K562 (cell line): Measurements from ENCODE around the gene STAB2. TPM values are rescaled to one million over a fixed set of nuclear protein-coding genes. Genes with fewer than 3 reads are reported as not detected.

Experiments
- ATAC-seq: fragments of 200-7000 bp; cut with Tn5 transposase; 3 replicates; pipeline ENCODE4 v1.9.1; 2020; ENCODE audit warnings: moderate library complexity
- BruUV-seq: library from RNA; stranded (reverse); fragments of 400-500 nt; replicated peaks from 2 replicates; lab custom pipeline; 2021; lab: Mats Ljungman, UMichigan
- CTCF ChIA-PET: fragments of 300-600 bp; formaldehyde crosslinking; extraction: SDS; loops from one replicate; lab custom pipeline; 2021; ENCODE audit warnings: low intra/inter-chr PET ratio; lab: Yijun Ruan, JAX
- POLR2A ChIA-PET: fragments of 300-600, 350-650 bp; sonication (Branson Sonifier 250); formaldehyde crosslinking; extraction: SDS; loops from one replicate; lab custom pipeline; 2021; ENCODE audit warnings: antibody characterized with exemption, inconsistent platforms; lab: Yijun Ruan, JAX
- DNase-seq, 4 experiments: peaks; one replicate each; pipeline versions ENCODE4 v3.0.0 to v3.0.0-alpha.2; 2011 to 2018; ENCODE audit warnings: low spot score in 3 of 4, mixed read lengths in 3 of 4; ENCODE audit errors: extremely low read depth in 1 of 4
- FAIRE-seq: peaks from 2 replicates; lab custom pipeline; 2011; peaks lifted over from hg19 to GRCh38; lab: Jason Lieb, UNC
- H2AFZ ChIP-seq: 2 replicates; pipeline ENCODE4 v1.6.0; 2011; ENCODE audit warnings: low read depth, low read length, control low read depth, inconsistent platforms
- H3K27ac ChIP-seq: fragments of 200-600 bp; 3 replicates; pipeline ENCODE4 v1.8.0; 2011; ENCODE audit warnings: low read depth, mild to moderate bottlenecking, control low read depth, inconsistent platforms, low read length, moderate library complexity, mixed read lengths; ENCODE audit errors: extremely low read depth
- H3K27me3 ChIP-seq, 2 experiments: fragments of 300-600 bp in 1 of 2; 2 replicates in 1 of 2; 3 replicates in 1 of 2; pipeline versions ENCODE4 v1.6.0 to v1.8.0; 2011; ENCODE audit warnings: inconsistent platforms in 2 of 2, low read length in 2 of 2, mild to moderate bottlenecking in 1 of 2, mixed read lengths in 1 of 2, moderate library complexity in 1 of 2; ENCODE audit not compliant: control insufficient read depth in 2 of 2, insufficient read depth in 2 of 2
- H3K36me3 ChIP-seq: fragments of 300-600 bp; 3 replicates; pipeline ENCODE4 v1.8.0; 2011; ENCODE audit warnings: mild to moderate bottlenecking, low read length, inconsistent platforms; ENCODE audit not compliant: control insufficient read depth, insufficient read depth
- H3K4me1 ChIP-seq, 2 experiments: fragments of 200-600 bp in 1 of 2; replicated peaks in 1 of 2; 2 replicates in 1 of 2; 3 replicates in 1 of 2; pipeline versions ENCODE4 v1.5.1 to v1.8.0; 2011; ENCODE audit warnings: inconsistent platforms in 2 of 2, low read length in 2 of 2, mild to moderate bottlenecking in 1 of 2, mixed read lengths in 1 of 2, moderate library complexity in 1 of 2; ENCODE audit not compliant: control insufficient read depth in 2 of 2, insufficient read depth in 2 of 2
- H3K4me2 ChIP-seq: 2 replicates; pipeline ENCODE4 v1.6.1; 2011; ENCODE audit warnings: low read length, control low read depth, inconsistent platforms, mixed read lengths; ENCODE audit not compliant: insufficient read depth
- H3K4me3 ChIP-seq: fragments of 200-600 bp; sonication (generic), shearing (Covaris generic); 2 replicates; pipeline ENCODE4 v1.5.1; 2016; ENCODE audit warnings: control low read depth, inconsistent platforms
- H3K79me2 ChIP-seq: fragments of 200-600 bp; 3 replicates; pipeline ENCODE4 v1.8.0; 2011; ENCODE audit warnings: low read length, inconsistent platforms; ENCODE audit not compliant: control insufficient read depth, insufficient read depth
- H3K9ac ChIP-seq, 2 experiments: 2 replicates each; pipeline versions ENCODE4 v1.6.0 to v1.6.1; 2011; ENCODE audit warnings: low read depth in 2 of 2, low read length in 2 of 2, control low read depth in 1 of 2, inconsistent platforms in 1 of 2, mild to moderate bottlenecking in 1 of 2, mixed read lengths in 1 of 2; ENCODE audit not compliant: insufficient read depth in 1 of 2
- H3K9me1 ChIP-seq: one replicate; pipeline ENCODE4 v1.6.0; 2011; ENCODE audit warnings: inconsistent platforms, mild to moderate bottlenecking, low read length, moderate library complexity; ENCODE audit not compliant: control insufficient read depth, insufficient read depth
- H3K9me3 ChIP-seq: replicated peaks from 2 replicates; pipeline ENCODE4 v1.5.1; 2011; ENCODE audit warnings: low read depth, low read length, inconsistent platforms; ENCODE audit not compliant: control insufficient read depth, insufficient read depth
- H4K20me1 ChIP-seq: replicated peaks from 2 replicates; pipeline ENCODE4 v1.6.1; 2011; ENCODE audit warnings: low read length, inconsistent platforms, mixed read lengths; ENCODE audit not compliant: control insufficient read depth, insufficient read depth
- CBFA2T3 ChIP-seq: fragments of 450-650 bp; IDR thresholded peaks from 2 replicates; pipeline ENCODE4 v1.6.1; 2017
- CEBPZ ChIP-seq: fragments of 150-350 bp; IDR thresholded peaks from 2 replicates; pipeline ENCODE4 v1.6.1; 2014; ENCODE audit warnings: low read depth, mild to moderate bottlenecking, low read length, borderline replicate concordance
- CTBP1 ChIP-seq: fragments of 450-650 bp; IDR thresholded peaks from 2 replicates; pipeline ENCODE4 v1.6.1; 2016; ENCODE audit warnings: borderline replicate concordance
- FOXJ2 ChIP-seq: fragments of 200-800 bp; sonication (Bioruptor generic); IDR thresholded peaks from 2 replicates; pipeline ENCODE4 v1.6.1; 2016; ENCODE audit warnings: missing genetic modification characterization, missing compliant biosample characterization
- HDAC1 ChIP-seq, 2 experiments: fragments of 450-650 bp; IDR thresholded peaks; 2 replicates each; pipeline ENCODE4 v1.6.1; 2016 to 2017; ENCODE audit warnings: inconsistent platforms in 1 of 2, mild to moderate bottlenecking in 1 of 2, moderate library complexity in 1 of 2
- NCOA2 ChIP-seq, 2 experiments: fragments of 450-650 bp; IDR thresholded peaks; 2 replicates each; pipeline ENCODE4 v1.6.1; 2018; ENCODE audit warnings: mild to moderate bottlenecking in 2 of 2, moderate library complexity in 1 of 2; ENCODE audit not compliant: partially characterized antibody in 2 of 2
- POLR2A ChIP-seq: fragments of 450-650 bp; conservative IDR thresholded peaks from 2 replicates; pipeline ENCODE4 v1.6.1; 2016
- RHOXF2B ChIP-seq: fragments of 250-450 bp; sonication (Bioruptor Pico); conservative IDR thresholded peaks from 2 replicates; pipeline ENCODE4 v1.5.1; 2021
- SMAD1 ChIP-seq: fragments of 150-350 bp; IDR thresholded peaks from 2 replicates; pipeline ENCODE4 v1.6.1; 2014; ENCODE audit warnings: low read length, low read depth; ENCODE audit not compliant: partially characterized antibody
- ZHX1 ChIP-seq: fragments of 150-350 bp; conservative IDR thresholded peaks from 2 replicates; pipeline ENCODE4 v1.6.1; 2014; ENCODE audit warnings: low read length
- ZNF134 ChIP-seq: fragments of 250-450 bp; sonication (Bioruptor Pico); conservative IDR thresholded peaks from 2 replicates; pipeline ENCODE4 v1.4.0; 2020
- ZNF282 ChIP-seq: sonication (generic); formaldehyde crosslinking; IDR thresholded peaks from 2 replicates; pipeline ENCODE4 v1.8.1; 2023; ENCODE audit warnings: missing genetic modification reagents
- WGBS: fragments of 100-300 bp; shearing (Covaris generic); methylation state at CpG from one replicate; pipeline ENCODE4 v1.1.6; 2016; ENCODE audit warnings: low coverage, mixed read lengths; ENCODE audit not compliant: insufficient coverage; ENCODE audit errors: missing lambda C conversion rate; 5-methylcytosine and 5-hydroxymethylcytosine counted together
- in situ Hi-C: fragments of 300-500 bp; cut with MboI; formaldehyde crosslinking; loops from 4 replicates; pipeline ENCODE4 v1.15.0; 2018; ENCODE audit warnings: inconsistent platforms, mixed read lengths
- intact Hi-C: fragments of 100-400 bp; cut with micrococcal nuclease; formaldehyde crosslinking; loops from 2 replicates; pipeline ENCODE4 v1.14.2; 2022
- polyA plus RNA-seq, 8 experiments: library from polyadenylated mRNA; depleted of rRNA in 4 of 8; stranded (reverse) in 5 of 8; unstranded in 3 of 8; fragments of >200 nt; fragmentation: Nextera tagmentation in 2 of 8; fragmentation: Illumina TruSeq in 1 of 8; extraction: Ambion mirVana in 2 of 8; extraction: Trizol in 1 of 8; gene quantifications; 2 replicates each; pipeline versions ENCODE4 v1.2.1 to v1.2.3, GENCODE V29; 2011 to 2014; ENCODE audit warnings: inconsistent platforms in 1 of 8, missing spikeins in 1 of 8
- total RNA-seq, 7 experiments: library from RNA; depleted of rRNA in 6 of 7; stranded (reverse); fragments of >200 nt in 6 of 7; fragmentation: Illumina TruSeq in 2 of 7; extraction: Trizol in 2 of 7; gene quantifications; 2 replicates each; pipeline versions ENCODE4 v1.2.1 to v1.2.3, GENCODE V29; 2011 to 2021; ENCODE audit warnings: low replicate concordance in 1 of 7
- TF ChIP-seq, protein P1 (sequence below): sonication (generic); formaldehyde crosslinking; IDR thresholded peaks from 2 replicates; pipeline ENCODE4 v1.8.0; 2022; ENCODE audit warnings: missing genetic modification reagents, mild to moderate bottlenecking, moderate library complexity, borderline replicate concordance

The STAB2 gene
- total and polyA plus RNA-seq, 9 of the 15 experiments (the other 6 are each of a cell fraction or from before 2014, with no cell fraction given), result 0.10 TPM; not detected in 8

DNA sequence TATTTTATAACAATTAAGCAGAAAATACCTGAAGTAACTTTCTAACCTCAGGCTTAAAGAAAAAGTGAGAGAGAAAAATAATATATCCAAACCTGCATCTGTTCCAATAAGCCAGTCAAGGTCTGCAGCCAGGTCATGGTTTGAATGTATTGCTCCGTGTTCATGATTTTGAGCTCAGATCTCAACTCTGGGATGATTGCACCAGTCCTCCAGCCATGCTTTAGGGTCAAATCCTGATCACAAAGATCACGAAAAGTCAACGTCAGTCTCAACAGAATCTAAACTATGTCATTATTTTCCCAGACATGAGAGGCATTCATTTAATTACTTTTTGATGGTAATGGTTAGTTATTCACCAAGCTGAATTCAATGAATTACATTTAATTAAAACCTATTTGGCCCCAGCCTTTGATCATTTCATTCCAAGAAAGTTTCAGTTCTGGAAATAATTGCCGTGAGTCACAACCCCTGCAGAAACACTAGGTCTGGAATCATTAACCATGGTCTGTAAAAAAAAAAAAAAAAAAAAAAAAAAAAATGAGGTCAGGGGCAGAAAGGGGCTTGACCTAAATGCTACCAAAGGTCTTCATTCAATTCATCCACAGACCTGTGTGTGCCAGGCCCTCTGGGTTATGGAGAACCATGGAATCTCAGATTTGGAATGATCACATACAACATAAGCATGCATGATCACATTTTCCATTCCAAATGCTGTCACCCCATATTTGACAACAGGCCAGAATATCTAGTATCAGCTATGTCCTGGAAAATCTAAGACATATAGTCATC, 198.4 kb downstream of the STAB2 start:
- in situ Hi-C loops, result no loop called here
- POLR2A ChIA-PET, result interaction anchor here (1.2 kb wide), 1 partner anchor 13 kb away, joined by 6 read pairs; no protein-coding TSS in a partner anchor

More for the DNA sequence above, 198.4 kb downstream of the STAB2 start:
- H3K4me2 ChIP-seq, result no peak overlapping the region
- ATAC-seq, result no peak
- BruUV-seq, result no TSS peak
- peaks cover 81% of the 10 kb centered on the region for H3K36me3 ChIP-seq
- H3K79me2 ChIP-seq, result no peaks in the 10 kb centered on the region
- DNase-seq, result no peak
- CTCF ChIA-PET, result no interaction called here
- H3K27me3 ChIP-seq, result no peaks in the 10 kb centered on the region
- TF ChIP-seq FOXJ2 (tag), result no peak
- TF ChIP-seq ZHX1, result no peak
- TF ChIP-seq, protein P1, sequence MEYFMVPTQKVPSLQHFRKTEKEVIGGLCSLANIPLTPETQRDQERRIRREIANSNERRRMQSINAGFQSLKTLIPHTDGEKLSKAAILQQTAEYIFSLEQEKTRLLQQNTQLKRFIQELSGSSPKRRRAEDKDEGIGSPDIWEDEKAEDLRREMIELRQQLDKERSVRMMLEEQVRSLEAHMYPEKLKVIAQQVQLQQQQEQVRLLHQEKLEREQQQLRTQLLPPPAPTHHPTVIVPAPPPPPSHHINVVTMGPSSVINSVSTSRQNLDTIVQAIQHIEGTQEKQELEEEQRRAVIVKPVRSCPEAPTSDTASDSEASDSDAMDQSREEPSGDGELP (CRISPR knock-in tag), result no peak
- TF ChIP-seq ZNF134 (CRISPR knock-in tag), result no peak
- no peak for TF ChIP-seq CBFA2T3
- no peak for TF ChIP-seq CTBP1
- TF ChIP-seq RHOXF2B, result no peak
- TF ChIP-seq NCOA2 (IDR thresholded peaks at IDR 0.05; ENCODE audit: partially characterized antibody in 2 of 2), result no peak
- TF ChIP-seq ZNF282 (CRISPR knock-in tag), result no peak
- no peak for TF ChIP-seq HDAC1 (IDR thresholded peaks at IDR 0.05)
- no peak for TF ChIP-seq CEBPZ
- no peak for TF ChIP-seq SMAD1
- TF ChIP-seq POLR2A, result no peak
- H3K4me3 ChIP-seq, result no peak overlapping the region
- H3K9me3 ChIP-seq, result no peaks in the 10 kb centered on the region
- no peaks in the 10 kb centered on the region for H3K9me1 ChIP-seq
- no peak for FAIRE-seq
- WGBS, result 95% methylated on average over 4 of the region's 4 CpGs
- H3K4me1 ChIP-seq, result no peaks in the 10 kb centered on the region
- intact Hi-C loops, result no loop called here
- H3K9ac ChIP-seq, result no peak overlapping the region
- H3K27ac ChIP-seq, result no peak overlapping the region
- no peaks in the 10 kb centered on the region for H4K20me1 ChIP-seq
- no peak overlapping the region for H2AFZ ChIP-seq
